Epithelial cell of proximal tubule (primary cell): ENCODE measurements around the gene C6orf47. TPM values are rescaled to one million over a fixed set of nuclear protein-coding genes. Genes with fewer than 3 reads are reported as not detected.

ENCODE experiments used
- DNase-seq: peaks from one replicate; pipeline ENCODE4 v3.0.0-alpha.2; 2011; ENCODE audit warnings: low read depth
- H3K4me3 ChIP-seq: 2 replicates; pipeline ENCODE4 v1.5.1; 2011; ENCODE audit warnings: low read depth, mild to moderate bottlenecking, low read length
- CTCF ChIP-seq: conservative IDR thresholded peaks from 2 replicates; pipeline ENCODE4 v1.5.1; 2012; ENCODE audit warnings: low read depth, mild to moderate bottlenecking, low read length
- total RNA-seq: library from RNA; depleted of rRNA; stranded (reverse); fragments of >200 nt; gene quantifications from 2 replicates; pipeline ENCODE4 v1.2.3, GENCODE V29; 2015

C6orf47 gene
- total RNA-seq, 1 donor from 2014 or later, result 17.2 TPM

GRCh38 chr6:31629014-31629413 is 31.6 kb downstream of the C6orf47 start:
- DNase-seq, result no peak
- TF ChIP-seq CTCF, result no peak

GRCh38 chr6:31627690-31628287 is 32.8 kb downstream of the C6orf47 start:
- no peak for TF ChIP-seq CTCF
- no peak overlapping the region for H3K4me3 ChIP-seq
- DNase-seq, result no peak

More at GRCh38 chr6:31629014-31629413, 31.6 kb downstream of the C6orf47 start:
- no peak overlapping the region for H3K4me3 ChIP-seq

- no peak overlapping the region for H3K4me3 ChIP-seq
- TF ChIP-seq CTCF, result no peak
Observed at GRCh38 chr6:31626952-31627351, 33.6 kb downstream of the C6orf47 start.

GRCh38 chr6:31624070-31624469 is 36.5 kb downstream of the C6orf47 start:
- H3K4me3 ChIP-seq, result no peak overlapping the region
- no peak for DNase-seq
- TF ChIP-seq CTCF, result no peak

More at GRCh38 chr6:31626952-31627351, 33.6 kb downstream of the C6orf47 start:
- DNase-seq, result no peak

GRCh38 chr6:31622684-31623091 is 37.9 kb downstream of the C6orf47 start:
- TF ChIP-seq CTCF, result no peak
- peak overlapping the region; percentile 94 for H3K4me3 ChIP-seq
- DNase-seq, result no peak

- H3K4me3 ChIP-seq, result peak overlapping the region; percentile 94
- no peak for TF ChIP-seq CTCF
- DNase-seq, result no peak
Observed at GRCh38 chr6:31621991-31622390, 38.6 kb downstream of the C6orf47 start.

- TF ChIP-seq CTCF, result no peak
- H3K4me3 ChIP-seq, result peak overlapping the region; percentile 94
- no peak for DNase-seq
Observed at GRCh38 chr6:31621320-31621939, 39.1 kb downstream of the C6orf47 start.
